ENCODE results near the gene MUSTN1. TPM values are rescaled to one million over a fixed set of nuclear protein-coding genes. Genes with fewer than 3 reads are reported as not detected.
A peak's percentile ranks its signal among the peaks of the same experiment; 100 is the strongest.

MUSTN1 gene
- total RNA-seq, 1 donor: 1.4 TPM

GRCh38 chr3:52846432-52846965, 11.7 kb upstream of the MUSTN1 start:
- Histone ChIP-seq H3K36me3 (ENCODE audit: insufficient read depth, low read length) (peaks cover 10% of the 10 kb centered on the region), H3K27ac (ENCODE audit: low read depth, low read length) (no peak overlapping the region), H3K27me3 (ENCODE audit: insufficient read depth, low read length) (no peaks in the 10 kb centered on the region), H3K4me3 (ENCODE audit: insufficient read depth, low read length) (no peak overlapping the region), H3K4me2 (ENCODE audit: insufficient read depth, low read length) (no peak overlapping the region), H4K20me1 (ENCODE audit: insufficient read depth, low read length) (peaks cover 6% of the 10 kb centered on the region), H3K4me1 (ENCODE audit: insufficient read depth, low read length) (peaks cover 8% of the 10 kb centered on the region), H2AFZ (ENCODE audit: low read length) (no peak overlapping the region), H3K79me2 (ENCODE audit: insufficient read depth, low read length) (no peaks in the 10 kb centered on the region), H3K9me3 (ENCODE audit: low read depth, low read length) (no peaks in the 10 kb centered on the region)
- DNase-seq (ENCODE audit: insufficient read length, low spot score, missing footprints): peak; percentile 38
- no peak for TF ChIP-seq CTCF (IDR thresholded peaks at IDR 0.05; ENCODE audit: extremely low read depth, low read depth, low read length)

GRCh38 chr3:52845691-52846431, 11.0 kb upstream of the MUSTN1 start:
- Histone ChIP-seq H3K27me3 (ENCODE audit: insufficient read depth, low read length) (no peaks in the 10 kb centered on the region), H3K4me2 (ENCODE audit: insufficient read depth, low read length) (no peak overlapping the region), H3K79me2 (ENCODE audit: insufficient read depth, low read length) (no peaks in the 10 kb centered on the region), H2AFZ (ENCODE audit: low read length) (no peak overlapping the region), H3K9me3 (ENCODE audit: low read depth, low read length) (no peaks in the 10 kb centered on the region), H3K27ac (ENCODE audit: low read depth, low read length) (no peak overlapping the region), H3K4me3 (ENCODE audit: insufficient read depth, low read length) (no peak overlapping the region), H3K36me3 (ENCODE audit: insufficient read depth, low read length) (peaks cover 10% of the 10 kb centered on the region), H3K4me1 (ENCODE audit: insufficient read depth, low read length) (peaks cover 8% of the 10 kb centered on the region), H4K20me1 (ENCODE audit: insufficient read depth, low read length) (peaks cover 6% of the 10 kb centered on the region)
- peak; percentile 38 for TF ChIP-seq CTCF (IDR thresholded peaks at IDR 0.05; ENCODE audit: extremely low read depth, low read depth, low read length)
- peak; percentile 86 for DNase-seq (ENCODE audit: insufficient read length, low spot score, missing footprints)

GRCh38 chr3:52845157-52845556, 10.3 kb upstream of the MUSTN1 start:
- Histone ChIP-seq H3K36me3 (ENCODE audit: insufficient read depth, low read length) (peaks cover 10% of the 10 kb centered on the region), H2AFZ (ENCODE audit: low read length) (no peak overlapping the region), H3K9me3 (ENCODE audit: low read depth, low read length) (no peaks in the 10 kb centered on the region), H3K79me2 (ENCODE audit: insufficient read depth, low read length) (no peaks in the 10 kb centered on the region), H4K20me1 (ENCODE audit: insufficient read depth, low read length) (peaks cover 6% of the 10 kb centered on the region), H3K27me3 (ENCODE audit: insufficient read depth, low read length) (no peaks in the 10 kb centered on the region), H3K4me3 (ENCODE audit: insufficient read depth, low read length) (no peak overlapping the region), H3K4me2 (ENCODE audit: insufficient read depth, low read length) (no peak overlapping the region), H3K27ac (ENCODE audit: low read depth, low read length) (no peak overlapping the region), H3K4me1 (ENCODE audit: insufficient read depth, low read length) (peaks cover 8% of the 10 kb centered on the region)
- DNase-seq (ENCODE audit: insufficient read length, low spot score, missing footprints): peak; percentile 85
- TF ChIP-seq CTCF (IDR thresholded peaks at IDR 0.05; ENCODE audit: extremely low read depth, low read depth, low read length): no peak

GRCh38 chr3:52844290-52844975, 9.6 kb upstream of the MUSTN1 start:
- peaks cover 8% of the 10 kb centered on the region for H3K4me1 ChIP-seq (ENCODE audit: insufficient read depth, low read length)
- peaks cover 6% of the 10 kb centered on the region for H4K20me1 ChIP-seq (ENCODE audit: insufficient read depth, low read length)
- H3K4me2 ChIP-seq (ENCODE audit: insufficient read depth, low read length): no peak overlapping the region
- H3K27ac ChIP-seq (ENCODE audit: low read depth, low read length): no peak overlapping the region
- no peak overlapping the region for H3K4me3 ChIP-seq (ENCODE audit: insufficient read depth, low read length)
- TF ChIP-seq CTCF (IDR thresholded peaks at IDR 0.05; ENCODE audit: extremely low read depth, low read depth, low read length): no peak
- no peaks in the 10 kb centered on the region for H3K27me3 ChIP-seq (ENCODE audit: insufficient read depth, low read length)
- no peaks in the 10 kb centered on the region for H3K9me3 ChIP-seq (ENCODE audit: low read depth, low read length)
- H2AFZ ChIP-seq (ENCODE audit: low read length): no peak overlapping the region
- peaks cover 10% of the 10 kb centered on the region for H3K36me3 ChIP-seq (ENCODE audit: insufficient read depth, low read length)
- no peak for DNase-seq (ENCODE audit: insufficient read length, low spot score, missing footprints)
- no peaks in the 10 kb centered on the region for H3K79me2 ChIP-seq (ENCODE audit: insufficient read depth, low read length)

Data from osteoblast (primary cell).